HG03095 (cell line): ENCODE results near the gene SAMD1.
"Not testable (repeated sequence)": the region's sequence is repeated elsewhere in the genome, so short reads cannot be mapped to it uniquely, and the experiment has no call there.

Source experiments
- ATAC-seq: cut with Tn5 transposase; IDR thresholded peaks from one replicate; pipeline ENCODE4 v1.9.1; 2021; ENCODE audit warnings: moderate library complexity; ENCODE audit not compliant: unreplicated experiment

Gene SAMD1

DNA sequence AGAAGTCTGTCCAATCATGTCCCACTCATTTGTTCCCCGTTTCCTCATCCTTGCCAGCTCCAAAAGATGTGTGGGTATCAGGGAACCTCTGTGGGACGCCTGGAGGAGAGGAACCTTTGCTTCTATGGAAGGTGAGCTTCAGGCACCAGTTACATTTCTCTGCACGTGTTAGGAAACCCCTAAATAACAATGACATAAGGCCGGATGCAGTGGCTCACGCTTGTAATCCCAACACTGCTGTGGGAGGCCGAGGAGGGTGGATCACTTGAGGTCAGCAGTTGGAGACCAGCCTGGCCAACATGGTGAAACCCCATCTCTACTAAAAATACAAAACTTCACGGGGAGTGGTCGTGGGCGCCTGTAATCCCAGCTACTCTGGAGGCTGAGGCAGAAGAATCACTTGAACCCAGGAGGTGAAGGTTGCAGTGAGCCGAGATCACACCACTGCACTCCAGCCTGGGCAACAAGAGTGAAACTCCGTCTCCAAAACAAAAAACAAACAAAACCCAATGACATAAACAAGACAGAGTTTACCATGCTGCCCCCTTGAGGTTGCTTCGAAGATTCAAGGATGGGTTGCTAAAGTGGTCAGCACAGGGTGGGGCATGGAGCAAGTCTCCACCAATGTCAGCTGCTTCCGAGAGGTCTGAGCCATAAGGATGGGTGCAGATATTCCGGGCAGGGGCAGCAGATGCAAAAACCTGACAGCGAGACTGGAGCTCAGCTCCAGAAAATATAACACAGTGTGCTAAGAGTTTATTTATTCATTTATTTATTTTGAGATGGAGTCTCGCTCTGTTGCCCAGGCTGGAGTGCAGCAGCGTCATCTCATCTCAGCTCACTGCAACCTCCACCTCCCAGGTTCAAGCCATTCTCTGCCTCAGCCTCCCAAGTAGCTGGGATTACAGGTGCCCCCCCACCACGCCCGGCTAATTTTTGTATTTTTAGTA, 47.6 kb downstream of the SAMD1 start:
- ATAC-seq = not testable (repeated sequence)

DNA sequence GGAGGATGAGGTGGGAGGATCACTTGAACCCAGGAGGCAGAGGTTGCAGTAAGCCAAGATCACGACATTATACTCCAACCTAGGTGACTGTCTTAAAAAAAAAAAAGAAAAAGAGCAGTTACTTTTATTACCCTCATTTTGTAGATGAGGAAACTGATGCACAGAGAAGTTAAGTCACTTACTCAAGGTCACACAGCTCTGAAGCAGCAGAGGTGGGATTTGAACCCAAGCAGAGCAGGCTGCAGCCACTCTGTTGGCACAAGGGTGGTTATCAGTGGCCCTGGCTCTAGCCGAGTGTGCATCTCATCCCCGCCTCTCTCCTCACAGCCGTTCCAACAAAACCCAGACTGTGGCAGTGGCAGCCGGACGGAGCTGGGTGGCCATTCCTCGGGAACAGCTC, 51.4 kb downstream of the SAMD1 start:
- ATAC-seq = no peak
